Heart left ventricle (tissue), 16 donors: ENCODE measurements around the gene DMKN. TPM values are rescaled to one million over a fixed set of nuclear protein-coding genes. Genes with fewer than 3 reads are reported as not detected.

Source experiments
- ATAC-seq, 4 donors: fragments of 200-7000 bp; cut with Tn5 transposase; one replicate each; pipeline ENCODE4 v1.9.1; 2020 to 2022; ENCODE audit warnings: moderate library complexity in 4 of 4, mild to moderate bottlenecking in 3 of 4, moderate number of reproducible peaks in 1 of 4
- DNase-seq, 5 donors: peaks; one replicate each; pipeline ENCODE4 v3.0.0-alpha.2; 2020
- H3K27ac ChIP-seq, 12 donors: fragments of 200-600 bp; sonication (generic) in 4 of 12; one replicate each; pipeline versions ENCODE4 v1.5.0 to v1.8.0; 2016 to 2022; ENCODE audit warnings: mild to moderate bottlenecking in 2 of 12
- H3K27me3 ChIP-seq, 9 donors: fragments of 200-600 bp; sonication (generic) in 2 of 9; one replicate each; pipeline versions ENCODE4 v1.5.1 to v1.8.0; 2016 to 2022; ENCODE audit warnings: mild to moderate bottlenecking in 3 of 9
- H3K36me3 ChIP-seq, 9 donors: fragments of 200-600 bp; sonication (generic) in 2 of 9; one replicate each; pipeline versions ENCODE4 v1.5.0 to v1.8.0; 2018 to 2022; ENCODE audit warnings: mild to moderate bottlenecking in 2 of 9
- H3K4me1 ChIP-seq, 12 donors: fragments of 200-600 bp; sonication (generic) in 4 of 12; one replicate each; pipeline versions ENCODE4 v1.5.0 to v1.8.0; 2016 to 2022; ENCODE audit warnings: mild to moderate bottlenecking in 3 of 12
- H3K4me3 ChIP-seq, 12 donors: fragments of 200-600 bp; sonication (generic) in 4 of 12; one replicate each; pipeline versions ENCODE4 v1.5.0 to v1.8.0; 2017 to 2022; ENCODE audit warnings: mild to moderate bottlenecking in 9 of 12, moderate library complexity in 4 of 12
- H3K9me3 ChIP-seq, 12 donors: fragments of 200-600 bp; sonication (generic) in 4 of 12; one replicate each; pipeline versions ENCODE4 v1.5.0 to v1.8.0; 2016 to 2022; ENCODE audit warnings: mild to moderate bottlenecking in 1 of 12
- CTCF ChIP-seq, 12 donors: fragments of 200-600 bp; sonication (generic) in 4 of 12; IDR thresholded peaks; one replicate each; pipeline versions ENCODE4 v1.5.0 to v1.8.0; 2018 to 2022; ENCODE audit warnings: antibody characterized with exemption in 12 of 12, mild to moderate bottlenecking in 5 of 12
- POLR2A ChIP-seq, 2 donors: fragments of 450-650 bp; IDR thresholded peaks; one replicate each; pipeline ENCODE4 v1.6.1; 2017; ENCODE audit warnings: antibody characterized with exemption in 2 of 2, mild to moderate bottlenecking in 2 of 2, moderate library complexity in 2 of 2
- WGBS, 4 donors: extraction: QIAGEN DNeasy Blood & Tissue Kit in 2 of 4; methylation state at CpG; one replicate each; pipeline versions ENCODE4 v1.1.5 to v1.1.7; 2013 to 2018; 5-methylcytosine and 5-hydroxymethylcytosine counted together
- intact Hi-C, 10 donors: fragments of 100-400 bp; cut with DNase I; formaldehyde crosslinking; loops; one replicate each; pipeline versions ENCODE4 v1.11.1 to v1.14.2; 2022
- polyA plus RNA-seq, 2 donors: library from polyadenylated mRNA; stranded (reverse); fragments of 200-250 nt; gene quantifications; one replicate each; pipeline ENCODE4 v1.2.3, GENCODE V29; 2013
- total RNA-seq, 9 donors: library from RNA; depleted of rRNA in 2 of 9; stranded (reverse); fragments of >200 nt in 2 of 9; fragmentation: NEBNext Ultra II Directional in 3 of 9; extraction: Animal tissue kit (Norgen Biotek cat#: 25700) in 3 of 9; gene quantifications; one replicate each; pipeline versions ENCODE4 v1.1.0 to v1.2.4, GENCODE V29; 2016 to 2023
- donor health status: ischemic (EF 13 %, LVEDD 7.1; RV severe dilation, severe dysfunction).
- donor health status: healthy with polysubstance abuse.
- donor health status: DM: no; HTN: yes; CAD: no.
- donor health status: DM: no; HTN: no; CAD: no.
- donor health status: ischemic (EF 25% LVEDD 6.9; RV normal size, moderate dysfunction).
- donor health status: ischemic (EF 25% LVEDD 5.7; RV mildly dilated, moderate dysfunction).
- donor health status: healthy.
- donor health status: DM: yes; HTN: yes; CAD: no.
- donor health status: ischemic (EF 35%, LVEDD 5.7; RV mildly dilated, moderate dysfunction).
- donor health status: nonischemic (EF 11% LVEDD 7.7; RV severe dilation, severe dysfunction).
- donor health status: DM: yes; HTN: yes; CAD: no.
- donor health status: PGD.
- donor health status: ischemic (EF 29% LVEDD 5.4; RV normal size, mild dysfunction).
- donor health status: nonischemic (EF 23%, LVEDD 6.1; RV moderate dilation, normal function).

The DMKN gene
- total and polyA plus RNA-seq, 11 donors = 7.8 to 38.8 (median 13.0) TPM

GRCh38 chr19:35525873-35526272 lies 12.4 kb upstream of the DMKN start:
- ATAC-seq (no peak), DNase-seq (no peak)
- intact Hi-C loops = no loop called here
- whole genome bisulfite sequencing, 4 donors = 75 to 82% (median 79%) methylated on average over 4 of the region's 4 CpGs
- Histone ChIP-seq H3K27me3 (peaks cover 0 to 65% (median 13%) of the 10 kb centered on the region in 9 donors), H3K9me3 (no peaks in the 10 kb centered on the region), H3K27ac (no peak overlapping the region), H3K4me3 (no peak overlapping the region), H3K36me3 (no peaks in the 10 kb centered on the region), H3K4me1 (no peaks in the 10 kb centered on the region)
- TF ChIP-seq CTCF (IDR thresholded peaks at IDR 0.05) = no peak
- no peak for TF ChIP-seq POLR2A (IDR thresholded peaks at IDR 0.05)

GRCh38 chr19:35524181-35524837 lies 10.9 kb upstream of the DMKN start:
- DNase-seq (no peak), ATAC-seq (no peak)
- Histone ChIP-seq H3K27ac (no peak overlapping the region), H3K4me3 (no peak overlapping the region), H3K4me1 (no peaks in the 10 kb centered on the region), H3K9me3 (no peaks in the 10 kb centered on the region), H3K36me3 (no peaks in the 10 kb centered on the region), H3K27me3 (peaks cover 0 to 50% (median 5%) of the 10 kb centered on the region in 9 donors)
- intact Hi-C loops = no loop called here
- TF ChIP-seq CTCF (IDR thresholded peaks at IDR 0.05) = no peak
- no peak for TF ChIP-seq POLR2A (IDR thresholded peaks at IDR 0.05)
- WGBS, 4 donors = 30 to 47% (median 42%) methylated on average over 11 of the region's 11 CpGs

GRCh38 chr19:35522745-35523327 lies 9.4 kb upstream of the DMKN start:
- H3K36me3 ChIP-seq = no peaks in the 10 kb centered on the region
- peaks cover 0 to 36% (median 0%) of the 10 kb centered on the region in 9 donors for H3K27me3 ChIP-seq
- H3K4me1 ChIP-seq = peaks cover 0 to 5% (median 0%) of the 10 kb centered on the region in 12 donors
- no peak overlapping the region for H3K4me3 ChIP-seq
- H3K9me3 ChIP-seq = no peaks in the 10 kb centered on the region
- no peak overlapping the region for H3K27ac ChIP-seq
- WGBS, 4 donors = 82 to 90% (median 85%) methylated on average over 12 of the region's 12 CpGs
- no peak for DNase-seq
- intact Hi-C loops = no loop called here
- no peak for ATAC-seq
- TF ChIP-seq POLR2A (IDR thresholded peaks at IDR 0.05) (no peak), CTCF (IDR thresholded peaks at IDR 0.05) (no peak)

- peaks cover 0 to 5% (median 0%) of the 10 kb centered on the region in 12 donors for H3K4me1 ChIP-seq
- ATAC-seq (no peak), DNase-seq (no peak)
- H3K9me3 ChIP-seq = no peaks in the 10 kb centered on the region
- H3K27me3 ChIP-seq = peaks cover 0 to 25% (median 0%) of the 10 kb centered on the region in 9 donors
- no peaks in the 10 kb centered on the region for H3K36me3 ChIP-seq
- intact Hi-C loops = no loop called here
- no peak overlapping the region for H3K4me3 ChIP-seq
- 46 to 62% (median 62%) methylated on average over 8 to 16 of the region's 16 CpGs for WGBS, 4 donors
- no peak overlapping the region for H3K27ac ChIP-seq
- TF ChIP-seq POLR2A (IDR thresholded peaks at IDR 0.05) = no peak
- TF ChIP-seq CTCF (IDR thresholded peaks at IDR 0.05) = no peak
These were observed 7.8 kb upstream of the DMKN start for GRCh38 chr19:35521124-35521743.
